ENCODE measurements around the gene CFAP92. TPM values are rescaled to one million over a fixed set of nuclear protein-coding genes. Genes with fewer than 3 reads are reported as not detected.

The CFAP92 gene
- total and polyA plus RNA-seq, 2 donors (not counting 1 experiment from before 2014, with no cell fraction given), result not detected

- H3K9me3 ChIP-seq (ENCODE audit: control extremely low read depth in 1 of 3, control insufficient read depth in 2 of 3, insufficient read depth in 1 of 3, low read length in 2 of 3), result peaks cover 0 to 6% (median 0%) of the 10 kb centered on the region in 3 donors
- ATAC-seq (ENCODE audit: low read depth), result no peak
- H3K27ac ChIP-seq (ENCODE audit: low read length in 2 of 2), result no peak overlapping the region
- no peak overlapping the region for H3K4me3 Mint-ChIP-seq
- peaks cover 5% of the 10 kb centered on the region for H3K9me3 Mint-ChIP-seq (ENCODE audit: insufficient read depth)
- H2AFZ ChIP-seq (ENCODE audit: insufficient read depth, low read depth, low read length, poor library complexity, severe bottlenecking), result no peak overlapping the region
- peaks cover 46% of the 10 kb centered on the region for H3K27me3 Mint-ChIP-seq
- no peaks in the 10 kb centered on the region for H3K79me2 ChIP-seq (ENCODE audit: control insufficient read depth, insufficient read depth, low read length)
- TF ChIP-seq CTCF (IDR thresholded peaks at IDR 0.05) (no peak), EZH2 (IDR thresholded peaks at IDR 0.05; ENCODE audit: borderline replicate concordance, insufficient read depth, low read depth, low read length, poor library complexity, severe bottlenecking) (no peak)
- H3K36me3 ChIP-seq (replicated peaks in 1 of 2; ENCODE audit: control extremely low read depth in 1 of 2, control insufficient read depth in 1 of 2, extremely low read depth in 1 of 2, insufficient read depth in 2 of 2, low read length in 1 of 2), result no peaks in the 10 kb centered on the region
- no peaks in the 10 kb centered on the region for H4K20me1 ChIP-seq (ENCODE audit: control insufficient read depth, insufficient read depth, low read length, poor library complexity, severe bottlenecking)
- no peak overlapping the region for H3K4me2 ChIP-seq (replicated peaks; ENCODE audit: low read depth, low read length, poor library complexity, severe bottlenecking)
- no peaks in the 10 kb centered on the region for H3K4me1 Mint-ChIP-seq
- ChIA-PET POLR2A (no interaction called here), CTCF (interaction anchor here (0.7 to 0.8 kb wide), 2 partner anchors 57 to 62 kb away, joined by 3 read pairs; no protein-coding TSS in a partner anchor)
- no peak overlapping the region for H3K27ac Mint-ChIP-seq
- peaks cover 0 to 19% (median 6%) of the 10 kb centered on the region in 4 experiments for H3K27me3 ChIP-seq (replicated peaks in 1 of 4; ENCODE audit: control extremely low read depth in 1 of 4, control insufficient read depth in 3 of 4, insufficient read depth in 4 of 4, low read length in 3 of 4)
- 86% methylated on average over 6 of the region's 10 CpGs for WGBS (ENCODE audit: insufficient coverage)
- intact Hi-C loops (cut with micrococcal nuclease), result no loop called here
- H3K4me3 ChIP-seq (ENCODE audit: control extremely low read depth in 1 of 5, extremely low read depth in 1 of 5, insufficient read depth in 1 of 5, low read depth in 2 of 5, low read length in 4 of 5), result no peak overlapping the region
- DNase-seq, result no peak
- H3K9ac ChIP-seq (ENCODE audit: low read length), result no peak overlapping the region
- no peaks in the 10 kb centered on the region for H3K4me1 ChIP-seq (ENCODE audit: control insufficient read depth in 2 of 2, insufficient read depth in 2 of 2, low read length in 2 of 2)
These were observed 44.4 kb upstream of the CFAP92 start for GRCh38 chr3:129038121-129038855.

- TF ChIP-seq EZH2 (IDR thresholded peaks at IDR 0.05; ENCODE audit: borderline replicate concordance, insufficient read depth, low read depth, low read length, poor library complexity, severe bottlenecking), result no peak
- TF ChIP-seq CTCF (IDR thresholded peaks at IDR 0.05), result no peak
- Histone ChIP-seq H3K4me1 (ENCODE audit: control insufficient read depth in 2 of 2, insufficient read depth in 2 of 2, low read length in 2 of 2) (no peaks in the 10 kb centered on the region), H3K36me3 (replicated peaks in 1 of 2; ENCODE audit: control extremely low read depth in 1 of 2, control insufficient read depth in 1 of 2, extremely low read depth in 1 of 2, insufficient read depth in 2 of 2, low read length in 1 of 2) (no peaks in the 10 kb centered on the region), H3K9ac (ENCODE audit: low read length) (no peak overlapping the region), H4K20me1 (ENCODE audit: control insufficient read depth, insufficient read depth, low read length, poor library complexity, severe bottlenecking) (no peaks in the 10 kb centered on the region), H3K4me3 (ENCODE audit: control extremely low read depth in 1 of 5, extremely low read depth in 1 of 5, insufficient read depth in 1 of 5, low read depth in 2 of 5, low read length in 4 of 5) (no peak overlapping the region), H2AFZ (ENCODE audit: insufficient read depth, low read depth, low read length, poor library complexity, severe bottlenecking) (no peak overlapping the region), H3K27ac (ENCODE audit: low read length in 2 of 2) (no peak overlapping the region), H3K79me2 (ENCODE audit: control insufficient read depth, insufficient read depth, low read length) (no peaks in the 10 kb centered on the region), H3K27me3 (replicated peaks in 1 of 4; ENCODE audit: control extremely low read depth in 1 of 4, control insufficient read depth in 3 of 4, insufficient read depth in 4 of 4, low read length in 3 of 4) (peaks cover 0 to 17% (median 3%) of the 10 kb centered on the region in 4 experiments), H3K4me2 (replicated peaks; ENCODE audit: low read depth, low read length, poor library complexity, severe bottlenecking) (no peak overlapping the region), H3K9me3 (ENCODE audit: control extremely low read depth in 1 of 3, control insufficient read depth in 2 of 3, insufficient read depth in 1 of 3, low read length in 2 of 3) (peaks cover 0 to 6% (median 0%) of the 10 kb centered on the region in 3 donors)
- DNase-seq (no peak), ATAC-seq (ENCODE audit: low read depth) (no peak)
- POLR2A ChIA-PET, result no interaction called here
- CTCF ChIA-PET, result interaction anchor here (1.3 to 1.7 kb wide), 2 partner anchors 16 to 67 kb away, joined by 4 read pairs; no protein-coding TSS in a partner anchor
- intact Hi-C loops (cut with micrococcal nuclease), result no loop called here
- Mint-ChIP-seq H3K4me1 (no peaks in the 10 kb centered on the region), H3K9me3 (ENCODE audit: insufficient read depth) (peaks cover under 1% of the 10 kb centered on the region), H3K27me3 (peaks cover 34% of the 10 kb centered on the region), H3K27ac (no peak overlapping the region), H3K4me3 (no peak overlapping the region)
- 38% methylated on average over 2 of the region's 2 CpGs for WGBS (ENCODE audit: insufficient coverage)
These were observed 43.2 kb upstream of the CFAP92 start for GRCh38 chr3:129037093-129037419.

Data from B cell (primary cell).